H9 (cell line): ENCODE data around the gene DUS1L. TPM values are rescaled to one million over a fixed set of nuclear protein-coding genes. Genes with fewer than 3 reads are reported as not detected.

Experiments
- DNase-seq: peaks from one replicate; pipeline ENCODE4 v3.0.0-alpha.2; 2017
- H2AFZ ChIP-seq: one replicate; pipeline ENCODE4 v1.6.1; 2013; ENCODE audit warnings: mild to moderate bottlenecking, low read length, control low read depth, moderate library complexity
- H2AK5ac ChIP-seq: 2 replicates; pipeline ENCODE4 v1.6.1; 2013; ENCODE audit warnings: low read length, control low read depth, mixed read lengths; ENCODE audit not compliant: insufficient read length
- H2BK120ac ChIP-seq: one replicate; pipeline ENCODE4 v1.6.1; 2013; ENCODE audit warnings: low read depth, mild to moderate bottlenecking, low read length, control low read depth, inconsistent platforms; ENCODE audit not compliant: poor library complexity, severe bottlenecking
- H2BK12ac ChIP-seq: 2 replicates; pipeline ENCODE4 v1.6.1; 2013; ENCODE audit warnings: low read length, control low read depth, mixed read lengths, low read depth; ENCODE audit not compliant: insufficient read length
- H2BK15ac ChIP-seq: 2 replicates; pipeline ENCODE4 v1.6.1; 2013; ENCODE audit warnings: low read depth, low read length, control low read depth
- H2BK20ac ChIP-seq: one replicate; pipeline ENCODE4 v1.6.1; 2013; ENCODE audit warnings: low read depth, mild to moderate bottlenecking, low read length, control low read depth, inconsistent platforms; ENCODE audit not compliant: poor library complexity, severe bottlenecking
- H2BK5ac ChIP-seq: 2 replicates; pipeline ENCODE4 v1.6.1; 2013; ENCODE audit warnings: low read length, control low read depth, mixed read lengths; ENCODE audit not compliant: insufficient read length
- H3K14ac ChIP-seq: 2 replicates; pipeline ENCODE4 v1.6.1; 2013; ENCODE audit warnings: low read length, control low read depth; ENCODE audit not compliant: insufficient read depth
- H3K18ac ChIP-seq: 2 replicates; pipeline ENCODE4 v1.6.1; 2013; ENCODE audit warnings: low read depth, mild to moderate bottlenecking, mixed read lengths, low read length, control low read depth; ENCODE audit not compliant: insufficient read length
- H3K23ac ChIP-seq: 2 replicates; pipeline ENCODE4 v1.6.1; 2013; ENCODE audit warnings: low read length, control low read depth, mixed read lengths, low read depth; ENCODE audit not compliant: insufficient read length
- H3K23me2 ChIP-seq: 2 replicates; pipeline ENCODE4 v1.6.1; 2013; ENCODE audit warnings: low read depth, mild to moderate bottlenecking, mixed read lengths, low read length, control low read depth; ENCODE audit not compliant: insufficient read length, poor library complexity, severe bottlenecking
- H3K27ac ChIP-seq: 2 replicates; pipeline ENCODE4 v1.5.1; 2013; ENCODE audit warnings: low read length, control low read depth, mixed read lengths, low read depth; ENCODE audit not compliant: insufficient read length
- H3K27me3 ChIP-seq: 2 replicates; pipeline ENCODE4 v1.6.1; 2013; ENCODE audit warnings: low read length, control low read depth, inconsistent platforms; ENCODE audit not compliant: insufficient read depth
- H3K4ac ChIP-seq: 2 replicates; pipeline ENCODE4 v1.6.1; 2013; ENCODE audit warnings: low read depth, mild to moderate bottlenecking, control low read depth, inconsistent platforms, low read length, moderate library complexity
- H3K4me1 ChIP-seq: 2 replicates; pipeline ENCODE4 v1.6.1; 2013; ENCODE audit warnings: low read length, control low read depth, inconsistent platforms; ENCODE audit not compliant: insufficient read depth
- H3K4me2 ChIP-seq: 2 replicates; pipeline ENCODE4 v1.6.1; 2013; ENCODE audit warnings: low read length, control low read depth, mixed read lengths; ENCODE audit not compliant: insufficient read length, insufficient read depth
- H3K56ac ChIP-seq: 2 replicates; pipeline ENCODE4 v1.6.1; 2013; ENCODE audit warnings: low read depth, mild to moderate bottlenecking, mixed read lengths, low read length, control low read depth; ENCODE audit not compliant: insufficient read length
- H3K79me1 ChIP-seq: 2 replicates; pipeline ENCODE4 v1.6.1; 2013; ENCODE audit warnings: low read depth, mild to moderate bottlenecking, moderate library complexity, low read length, control low read depth, inconsistent platforms; ENCODE audit not compliant: insufficient read depth, poor library complexity, severe bottlenecking
- H3K79me2 ChIP-seq: 2 replicates; pipeline ENCODE4 v1.6.1; 2013; ENCODE audit warnings: low read length, control low read depth, inconsistent platforms; ENCODE audit not compliant: insufficient read depth
- H3K9ac ChIP-seq: 2 replicates; pipeline ENCODE4 v1.6.1; 2013; ENCODE audit warnings: low read length, control low read depth, mixed read lengths; ENCODE audit not compliant: insufficient read length; ENCODE audit errors: extremely low read depth
- H3K9me3 ChIP-seq: one replicate; pipeline ENCODE4 v1.6.1; 2013; ENCODE audit warnings: low read depth, low read length, inconsistent platforms; ENCODE audit not compliant: control insufficient read depth
- H3T11ph ChIP-seq: one replicate; pipeline ENCODE4 v1.6.1; 2013; ENCODE audit warnings: mild to moderate bottlenecking, low read length, control low read depth, inconsistent platforms
- H4K20me1 ChIP-seq: one replicate; pipeline ENCODE4 v1.6.1; 2013; ENCODE audit not compliant: control insufficient read depth, insufficient read length, insufficient read depth
- H4K5ac ChIP-seq: 2 replicates; pipeline ENCODE4 v1.6.1; 2013; ENCODE audit warnings: low read depth, mild to moderate bottlenecking, mixed read lengths, low read length, control low read depth; ENCODE audit not compliant: insufficient read length
- H4K8ac ChIP-seq: replicated peaks from 2 replicates; pipeline ENCODE4 v1.6.1; 2013; ENCODE audit warnings: low read length, control low read depth, mixed read lengths, low read depth; ENCODE audit not compliant: insufficient read length
- H4K91ac ChIP-seq: 2 replicates; pipeline ENCODE4 v1.6.1; 2013; ENCODE audit warnings: low read depth, mild to moderate bottlenecking, moderate library complexity, mixed read lengths, low read length, control low read depth; ENCODE audit not compliant: insufficient read length
- H3K27ac Mint-ChIP-seq, 3 experiments: 2 replicates in 2 of 3; 3 replicates in 1 of 3; pipeline ENCODE4 v1.8.0; 2020 to 2021; ENCODE audit warnings: mixed read lengths in 3 of 3, mild to moderate bottlenecking in 1 of 3, moderate library complexity in 1 of 3
- H3K27me3 Mint-ChIP-seq: 2 replicates; pipeline ENCODE4 v1.8.0; 2021; ENCODE audit warnings: low read depth, mild to moderate bottlenecking, moderate library complexity, mixed read lengths
- H3K36me3 Mint-ChIP-seq, 3 experiments: 2 replicates in 2 of 3; 3 replicates in 1 of 3; pipeline ENCODE4 v1.8.0; 2020 to 2021; ENCODE audit warnings: low read depth in 3 of 3, mixed read lengths in 3 of 3; ENCODE audit not compliant: insufficient read depth in 1 of 3
- H3K4me1 Mint-ChIP-seq, 2 experiments: 2 replicates each; pipeline ENCODE4 v1.8.0; 2020; ENCODE audit warnings: mixed read lengths in 2 of 2
- H3K4me3 Mint-ChIP-seq, 2 experiments: 2 replicates in 1 of 2; 3 replicates in 1 of 2; pipeline ENCODE4 v1.8.0; 2020 to 2021; ENCODE audit warnings: mild to moderate bottlenecking in 2 of 2, mixed read lengths in 2 of 2, moderate library complexity in 1 of 2
- H3K9me3 Mint-ChIP-seq, 2 experiments: 2 replicates in 1 of 2; 3 replicates in 1 of 2; pipeline ENCODE4 v1.8.0; 2020; ENCODE audit warnings: mild to moderate bottlenecking in 2 of 2, mixed read lengths in 2 of 2, moderate library complexity in 1 of 2
- CTCF ChIP-seq: fragments of 200-600 bp; sonication (generic); conservative IDR thresholded peaks from 3 replicates; pipeline ENCODE4 v1.8.0; 2021; ENCODE audit warnings: antibody characterized with exemption, mild to moderate bottlenecking
- WGBS: extraction: QIAGEN DNeasy Blood & Tissue Kit; methylation state at CpG from one replicate; pipeline ENCODE4 v1.1.7; 2013; ENCODE audit warnings: missing lambda C conversion rate, low lambda C conversion rate, mixed read lengths; ENCODE audit not compliant: insufficient read length; ENCODE audit errors: extremely low coverage; 5-methylcytosine and 5-hydroxymethylcytosine counted together
- total RNA-seq: library from RNA; stranded (reverse); gene quantifications from 2 replicates; pipeline ENCODE4 v1.2.1, GENCODE V29; 2021

The DUS1L gene
- total RNA-seq, 1 experiment from 2014 or later, result 103 TPM

- no peak overlapping the region; a peak in 1 of 5 replicates for H3K4me3 Mint-ChIP-seq
Observed at GRCh38 chr17:82024859-82025258, 40.7 kb downstream of the DUS1L start.

More at GRCh38 chr17:82024859-82025258, 40.7 kb downstream of the DUS1L start:
- H3K56ac ChIP-seq, result no peak overlapping the region
- H2BK20ac ChIP-seq, result no peak overlapping the region
- H4K91ac ChIP-seq, result no peak overlapping the region
- H3K23me2 ChIP-seq, result peaks cover 5% of the 10 kb centered on the region
- H3K4me2 ChIP-seq, result no peak overlapping the region
- peaks cover 0 to 2% of the 10 kb centered on the region in 2 experiments; a peak in 1 of 5 replicates for H3K9me3 Mint-ChIP-seq
- H2BK15ac ChIP-seq, result no peak overlapping the region
- H3K27me3 ChIP-seq, result no peaks in the 10 kb centered on the region
- no peaks in the 10 kb centered on the region for H3K79me2 ChIP-seq
- no peak overlapping the region for H3K23ac ChIP-seq
- DNase-seq, result no peak
- TF ChIP-seq CTCF, result no peak
- no peak overlapping the region for H3K27ac Mint-ChIP-seq
- H2BK120ac ChIP-seq, result no peak overlapping the region
- H2BK5ac ChIP-seq, result no peak overlapping the region
- H3K9me3 ChIP-seq, result no peaks in the 10 kb centered on the region
- no peaks in the 10 kb centered on the region for H3K4me1 ChIP-seq
- no peak overlapping the region for H3K4ac ChIP-seq
- H3K4me1 Mint-ChIP-seq, result peaks cover 7 to 18% of the 10 kb centered on the region in 2 experiments
- no peak overlapping the region for H3T11ph ChIP-seq
- H3K18ac ChIP-seq, result no peak overlapping the region
- H2BK12ac ChIP-seq, result no peak overlapping the region
- no peak overlapping the region for H2AFZ ChIP-seq
- no peak overlapping the region for H3K9ac ChIP-seq
- no peak overlapping the region for H3K27ac ChIP-seq
- no peak overlapping the region for H4K5ac ChIP-seq
- H4K8ac ChIP-seq, result no peak overlapping the region
- peaks cover 5% of the 10 kb centered on the region for H3K79me1 ChIP-seq
- H3K14ac ChIP-seq, result no peak overlapping the region
- H3K27me3 Mint-ChIP-seq, result no peaks in the 10 kb centered on the region; the same call in none of the 2 replicates
- no peak overlapping the region for H2AK5ac ChIP-seq
- H3K36me3 Mint-ChIP-seq, result peaks cover 3 to 10% (median 7%) of the 10 kb centered on the region in 3 experiments; a peak in 6 of 7 replicates
- no peaks in the 10 kb centered on the region for H4K20me1 ChIP-seq
- WGBS, result no CpG with 5 or more reads among the region's 17 CpGs
